ENCODE data around the gene APP.

The APP gene

DNA sequence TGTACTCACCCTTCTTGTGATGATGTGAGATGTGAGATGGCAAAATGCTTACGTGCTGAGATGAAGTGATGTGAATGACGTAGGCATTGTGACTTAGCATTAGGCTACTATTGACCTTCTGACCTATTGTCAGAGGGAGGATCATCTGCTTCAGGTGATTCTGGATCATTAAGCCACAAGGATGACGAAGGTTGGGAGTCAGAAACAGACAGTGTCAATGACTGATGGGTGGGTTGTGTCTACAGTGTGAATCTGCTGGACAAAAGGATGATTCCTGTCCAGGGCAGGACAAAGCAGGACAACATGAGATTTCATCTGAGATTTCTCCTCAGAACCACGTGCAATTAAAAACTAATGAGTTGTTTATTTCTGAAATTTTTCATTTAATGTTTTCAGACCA, 306.8 kb downstream of the APP start:
- DNase-seq (ENCODE audit: low spot score) = no peak

DNA sequence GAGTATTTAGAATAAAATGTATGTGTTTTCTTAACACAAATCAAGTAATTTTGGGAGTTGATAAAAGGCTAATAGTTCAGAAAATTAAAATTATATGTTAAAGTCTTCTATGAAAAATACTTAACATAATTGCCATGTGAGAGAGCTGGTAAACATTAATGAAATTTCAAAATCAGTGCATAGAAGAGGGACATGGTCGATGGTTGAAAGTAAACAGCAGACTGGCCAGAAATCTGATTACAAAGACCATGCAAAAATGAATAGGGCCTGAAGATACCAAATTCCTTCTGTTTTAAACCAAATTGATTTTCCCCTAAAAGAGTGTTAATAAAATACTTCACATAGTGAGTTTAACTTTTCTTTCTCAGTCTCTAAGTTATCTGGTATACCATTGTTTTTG, 307.5 kb downstream of the APP start:
- no peak for DNase-seq (ENCODE audit: low spot score)

DNA sequence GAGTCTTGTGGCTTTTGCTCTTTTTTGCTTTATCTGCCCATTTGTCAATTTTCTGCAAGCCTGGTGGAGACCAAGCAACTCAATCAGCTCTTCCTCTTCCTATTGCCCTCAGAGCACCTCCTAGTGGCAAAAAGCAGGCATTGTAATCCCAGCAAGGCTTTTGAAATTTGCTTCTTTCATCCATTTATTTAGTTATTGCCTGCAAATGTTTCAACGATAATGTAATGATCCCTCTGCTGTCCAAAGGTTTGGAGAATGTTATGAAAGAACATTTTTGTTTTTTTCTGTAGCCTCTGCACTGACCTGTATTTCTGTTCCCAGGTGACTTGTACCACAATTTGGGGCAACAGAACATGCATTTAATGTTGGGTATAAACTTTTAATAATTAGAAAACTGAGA, 308.0 kb downstream of the APP start:
- DNase-seq (ENCODE audit: low spot score) = peak; percentile 49

DNA sequence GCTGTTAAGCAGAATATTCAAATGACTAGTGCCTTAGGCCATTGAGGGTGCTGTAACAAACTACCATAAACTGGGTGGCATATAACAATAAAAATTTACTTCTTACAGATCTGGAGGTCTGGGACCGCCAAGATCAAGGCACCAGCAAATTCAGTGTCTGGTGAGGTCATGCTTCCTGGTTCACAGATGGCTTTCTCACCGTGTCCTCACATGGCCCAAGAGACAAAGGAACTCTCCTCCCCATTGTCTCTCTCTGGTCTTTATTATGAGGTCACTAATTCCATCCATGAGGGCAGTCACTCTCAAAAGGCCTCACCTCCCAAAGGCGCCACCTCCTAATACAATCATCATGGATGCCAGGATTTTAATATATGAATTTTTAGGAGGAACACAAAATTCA, 308.5 kb downstream of the APP start:
- no peak for DNase-seq (ENCODE audit: low spot score)

DNA sequence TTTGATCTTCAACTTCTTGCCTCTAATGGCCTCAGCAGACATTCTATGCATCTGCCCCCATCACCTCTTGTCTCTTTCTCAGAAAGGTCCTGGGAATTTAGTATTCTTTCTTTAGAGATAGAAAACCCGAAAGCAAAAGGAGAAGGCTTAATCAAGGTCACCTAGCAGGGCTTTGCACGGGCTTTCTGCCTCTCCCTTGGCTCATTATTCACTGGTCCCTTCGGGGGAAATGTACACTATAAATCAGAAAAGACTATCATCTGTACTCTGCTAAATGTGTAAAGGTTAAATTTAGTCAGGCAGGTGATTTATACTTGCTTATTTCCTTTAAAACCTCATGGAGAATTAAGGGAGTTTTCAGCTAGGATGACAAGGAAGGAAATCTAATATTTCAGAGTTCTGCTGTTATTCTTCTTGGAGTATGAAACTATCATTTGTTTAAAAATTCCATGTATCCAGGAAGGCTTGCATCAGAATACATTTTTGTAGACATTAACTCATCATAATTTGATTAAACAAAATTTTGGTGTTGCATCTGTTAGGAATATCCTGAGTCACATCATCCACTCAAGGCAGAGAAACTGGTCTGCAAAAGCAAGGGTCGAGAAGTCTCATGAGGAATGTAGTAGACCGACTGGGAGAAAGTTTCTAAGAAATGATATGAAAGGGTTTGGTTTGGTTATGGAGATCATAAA, 311.2 kb downstream of the APP start:
- no peak for DNase-seq (ENCODE audit: low spot score)

DNA sequence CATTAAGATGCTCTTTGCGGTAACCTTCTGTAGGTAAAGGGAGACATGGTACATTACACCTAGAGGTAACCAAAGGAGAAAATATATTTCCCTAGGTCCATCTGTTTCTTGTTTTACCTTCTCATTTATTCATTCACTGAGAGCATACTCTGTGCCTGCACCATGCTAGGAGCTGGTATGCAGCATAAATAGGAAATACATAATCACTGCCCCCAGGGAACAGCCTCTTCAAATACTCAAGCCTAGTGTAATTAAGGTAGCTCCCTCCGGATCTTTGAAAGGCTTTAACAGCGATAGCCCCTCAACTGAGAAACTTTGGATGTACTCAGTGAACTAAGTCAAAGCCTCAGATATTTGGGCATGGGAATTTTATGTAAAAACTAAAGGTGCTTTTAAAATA, 312.2 kb downstream of the APP start:
- DNase-seq (ENCODE audit: low spot score) = no peak

DNA sequence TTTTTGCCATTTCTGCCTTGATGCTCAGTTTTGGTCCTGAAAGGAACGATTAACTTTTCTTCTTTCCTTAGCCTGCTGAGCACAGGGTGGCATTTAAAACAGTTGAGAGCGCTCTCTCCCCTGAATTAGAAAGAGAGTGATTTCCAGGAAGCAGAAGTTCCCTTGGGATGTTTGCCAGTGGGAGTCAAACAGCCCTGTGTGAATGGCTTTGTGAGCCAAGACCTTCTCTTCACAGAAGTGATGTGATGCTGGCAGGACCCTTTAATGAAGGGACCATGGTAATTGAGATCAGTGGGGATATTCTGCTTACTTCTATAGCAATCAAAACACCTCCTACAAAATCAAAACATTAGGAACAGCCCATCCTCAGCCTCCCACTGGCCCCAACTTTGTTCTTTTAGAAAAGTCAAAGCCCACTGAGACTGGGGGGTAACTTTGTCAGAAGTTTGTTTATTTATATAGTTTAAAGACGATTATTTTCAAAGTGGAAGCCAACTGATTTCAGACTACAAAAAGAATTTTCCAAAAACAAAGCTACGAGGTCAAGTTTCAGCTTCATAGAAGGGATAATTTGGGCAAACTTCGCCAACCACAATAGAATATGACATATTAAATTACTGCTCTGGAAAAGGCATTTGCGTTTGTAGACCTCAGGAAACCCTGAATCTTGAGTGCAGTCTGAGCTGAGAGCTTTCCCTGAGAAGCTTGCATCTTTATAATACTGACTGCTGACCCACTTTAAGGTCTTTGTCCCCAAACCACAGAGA, 313.1 kb downstream of the APP start:
- DNase-seq (ENCODE audit: low spot score) = no peak

DNA sequence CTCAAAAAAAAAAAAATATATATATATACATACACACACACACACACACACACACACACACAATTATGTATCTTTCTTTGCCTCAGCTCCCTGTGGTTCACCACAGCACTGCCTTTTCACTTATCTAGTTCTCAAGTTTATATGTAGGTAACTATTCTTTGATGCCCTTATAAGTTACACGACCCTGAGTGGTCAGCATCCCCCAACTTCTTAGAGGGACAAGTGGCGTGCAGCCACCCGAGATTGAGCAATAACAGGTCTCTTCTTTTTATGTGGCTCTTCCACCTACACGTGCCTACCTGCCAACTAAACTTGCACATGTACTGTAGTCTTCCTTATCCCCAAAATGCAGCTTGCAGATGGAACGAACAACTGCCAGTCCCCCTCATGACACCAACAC, 315.0 kb downstream of the APP start:
- DNase-seq (ENCODE audit: low spot score) = no peak

DNA sequence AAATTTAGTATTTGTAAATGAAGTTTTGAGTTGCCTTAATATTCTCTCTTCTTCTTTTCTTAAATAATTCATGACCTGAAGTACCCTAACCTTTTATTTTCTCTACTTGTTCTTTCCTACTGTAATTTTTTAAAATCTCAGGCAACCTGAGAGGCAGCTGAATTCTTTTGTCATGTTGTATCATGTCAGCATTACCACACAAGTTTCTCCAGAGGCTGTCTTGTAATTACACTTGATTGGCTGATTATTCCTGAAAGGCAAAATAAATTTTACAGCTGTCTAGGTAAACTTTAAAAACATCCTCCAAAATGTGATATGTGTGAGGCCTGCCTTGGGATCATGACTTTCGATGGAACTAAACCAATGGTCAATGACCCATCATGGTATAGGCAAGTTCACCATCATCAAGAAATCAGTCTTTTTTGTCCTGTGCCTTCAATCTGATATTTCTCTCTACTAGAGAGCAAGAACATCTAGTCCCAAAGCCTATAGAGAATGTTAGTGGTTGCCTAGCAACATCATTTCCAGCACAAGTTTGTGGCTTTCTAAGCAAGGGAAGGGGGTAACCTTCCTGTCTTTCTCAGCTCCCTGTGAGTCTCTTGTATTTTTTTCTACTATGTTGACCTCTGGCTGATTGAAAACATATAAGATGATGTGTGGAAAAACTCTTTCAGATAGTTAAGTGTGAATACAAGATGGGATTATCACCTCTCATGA, 320.3 kb downstream of the APP start:
- no peak for DNase-seq (ENCODE audit: low spot score)

DNA sequence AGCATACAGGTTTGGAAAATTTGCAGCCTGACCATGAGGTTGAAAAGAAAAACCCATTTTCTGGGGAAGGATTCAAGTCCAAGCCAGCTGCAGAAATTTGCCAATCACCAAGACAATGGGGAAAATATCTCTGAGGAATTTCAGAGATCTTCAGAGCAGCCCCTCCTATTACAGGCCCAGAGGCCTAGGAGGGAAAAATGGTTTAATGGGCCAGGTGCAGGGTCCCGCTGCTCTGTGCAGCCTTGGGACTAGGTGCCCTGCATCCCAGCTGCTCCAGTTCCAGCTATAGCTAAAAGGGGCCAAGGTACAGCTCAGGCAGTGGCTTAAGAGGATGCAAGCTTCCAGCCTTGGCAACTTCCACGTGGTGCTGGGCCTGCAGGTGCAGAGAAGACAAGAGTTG, 322.3 kb downstream of the APP start:
- no peak for DNase-seq (ENCODE audit: low spot score)

DNA sequence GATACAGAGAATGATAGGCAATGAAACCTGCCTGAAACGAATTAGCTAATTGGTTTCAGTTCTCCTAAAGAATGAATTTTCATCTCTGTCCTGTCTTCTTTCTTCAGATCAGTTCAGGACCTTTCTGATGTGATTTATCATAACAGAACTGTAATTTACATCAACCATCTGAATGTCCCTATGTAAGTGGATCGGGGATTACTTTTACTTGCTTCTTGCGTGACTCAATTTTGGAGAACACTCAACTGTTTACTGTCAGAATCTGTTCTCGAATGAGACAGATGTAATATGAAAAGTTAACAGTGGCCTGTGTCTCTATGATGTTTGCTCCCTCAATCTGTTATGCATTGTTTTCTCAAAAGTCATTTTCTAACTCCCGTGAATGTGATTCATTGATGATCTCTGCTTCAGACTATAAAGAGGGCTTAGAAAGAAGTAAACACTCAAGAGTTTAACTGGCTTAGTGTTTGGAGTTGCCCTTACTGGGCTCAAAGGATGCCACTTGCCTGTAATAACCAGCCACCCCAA, 324.8 kb downstream of the APP start:
- peak; percentile 68 for DNase-seq (ENCODE audit: low spot score)

DNA sequence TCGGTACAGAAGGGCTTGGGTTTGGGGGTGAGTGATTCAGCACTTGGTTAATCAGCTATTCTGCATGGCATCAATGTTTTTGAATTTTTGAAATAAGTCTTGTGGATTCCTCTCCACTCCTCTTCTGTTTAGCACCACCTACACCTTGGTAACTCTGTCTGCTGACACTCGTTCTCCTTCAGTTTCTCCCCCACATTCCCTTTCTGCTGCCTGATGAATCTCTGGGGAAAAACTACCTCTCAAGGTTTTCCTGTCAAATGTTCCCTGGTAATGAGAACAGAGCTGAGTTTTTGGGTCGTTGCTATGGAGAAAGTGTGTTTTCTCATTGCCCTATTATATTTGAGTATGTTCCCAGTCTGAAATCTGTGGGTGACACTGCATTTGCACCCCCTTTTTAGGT, 327.6 kb downstream of the APP start:
- DNase-seq (ENCODE audit: low spot score) = no peak

DNA sequence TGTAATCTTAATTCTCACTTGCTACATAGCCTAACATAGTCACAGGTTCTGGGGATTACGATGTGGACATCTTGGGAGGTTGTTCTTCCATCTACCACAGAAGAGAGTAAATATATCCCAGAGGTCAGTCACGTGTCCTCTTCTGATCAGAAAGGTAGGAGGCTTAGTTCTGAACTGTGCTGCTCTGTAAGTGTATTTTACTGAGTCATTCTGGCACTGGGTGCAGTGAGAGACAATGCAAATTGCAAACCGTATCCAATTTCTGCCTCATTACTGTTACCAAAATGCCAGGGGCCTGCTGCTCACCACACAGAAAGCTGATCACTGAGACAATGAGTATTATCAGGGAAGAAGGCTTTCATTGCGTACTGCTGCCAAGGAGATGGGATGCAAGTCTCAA, 331.8 kb downstream of the APP start:
- no peak for DNase-seq (ENCODE audit: low spot score)

DNA sequence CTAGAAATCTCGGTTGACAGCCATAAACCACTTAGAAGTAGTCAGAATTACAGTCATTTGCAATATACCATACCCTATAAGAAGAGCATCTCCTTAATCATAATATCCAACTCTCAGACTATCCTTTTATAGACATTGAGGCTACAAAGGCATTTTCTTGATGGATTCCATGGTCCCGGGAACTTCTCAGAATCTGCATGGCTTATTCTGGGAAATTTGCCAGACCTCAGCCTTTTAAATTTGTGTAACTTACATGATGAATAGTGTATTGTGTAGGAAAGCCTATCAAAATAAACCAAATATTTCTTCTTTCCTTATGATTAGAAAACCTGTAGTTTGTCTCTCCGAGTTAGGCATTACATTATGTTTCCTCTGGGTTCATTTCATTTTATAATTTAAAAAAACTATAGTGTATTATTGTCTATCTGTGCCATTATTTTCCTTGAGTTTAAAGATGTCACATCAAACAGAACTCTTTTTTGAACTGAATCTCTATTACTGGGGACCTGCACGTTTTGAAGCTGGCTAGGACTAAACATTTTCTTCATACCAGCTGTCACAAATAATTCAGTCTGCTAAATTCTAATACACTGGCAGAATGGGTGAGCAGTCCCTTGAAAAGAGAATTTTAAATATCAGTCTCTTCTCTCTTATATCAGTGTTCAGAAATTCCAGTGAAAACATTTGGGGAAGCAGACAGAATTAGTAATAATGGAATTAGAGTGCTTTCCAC, 332.9 kb downstream of the APP start:
- DNase-seq (ENCODE audit: low spot score) = no peak

DNA sequence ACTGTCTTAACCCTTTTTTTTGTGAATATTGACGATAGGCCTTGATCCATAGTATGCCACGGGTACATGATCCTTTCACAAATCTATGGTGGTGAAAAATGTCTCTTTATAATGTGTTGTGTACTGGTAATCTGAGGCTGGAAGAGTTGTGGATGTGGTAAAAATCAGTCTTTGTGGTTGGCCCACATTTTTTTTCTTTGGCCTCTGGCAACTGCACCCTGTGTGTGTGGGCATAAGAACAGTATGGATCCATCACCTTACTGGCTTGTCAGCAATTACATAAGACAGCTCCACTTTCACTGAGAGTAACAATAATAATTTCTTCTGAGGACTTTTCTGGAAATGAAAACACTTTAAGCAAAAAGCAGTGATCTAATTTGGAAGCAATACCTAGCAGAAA, 334.2 kb downstream of the APP start:
- DNase-seq (ENCODE audit: low spot score) = no peak

DNA sequence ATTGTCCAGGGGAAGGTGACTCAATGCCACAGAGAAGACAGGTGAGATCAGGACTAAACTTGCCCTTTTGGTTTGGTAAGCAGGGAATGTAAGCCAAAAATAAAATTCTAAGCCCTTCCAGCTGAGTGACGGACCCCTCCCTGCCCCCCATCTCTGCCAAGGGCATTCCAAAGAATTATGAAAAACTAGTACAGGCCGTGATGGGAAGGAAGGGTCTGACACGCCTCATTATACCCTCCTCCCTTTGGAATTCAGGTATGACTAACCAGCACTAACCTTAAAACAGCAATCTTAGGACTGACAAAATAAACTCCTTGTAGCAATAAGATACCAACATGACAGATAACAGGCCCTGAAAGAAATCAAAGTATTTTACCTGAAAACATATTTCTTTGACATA, 336.2 kb downstream of the APP start:
- no peak for DNase-seq (ENCODE audit: low spot score)

DNA sequence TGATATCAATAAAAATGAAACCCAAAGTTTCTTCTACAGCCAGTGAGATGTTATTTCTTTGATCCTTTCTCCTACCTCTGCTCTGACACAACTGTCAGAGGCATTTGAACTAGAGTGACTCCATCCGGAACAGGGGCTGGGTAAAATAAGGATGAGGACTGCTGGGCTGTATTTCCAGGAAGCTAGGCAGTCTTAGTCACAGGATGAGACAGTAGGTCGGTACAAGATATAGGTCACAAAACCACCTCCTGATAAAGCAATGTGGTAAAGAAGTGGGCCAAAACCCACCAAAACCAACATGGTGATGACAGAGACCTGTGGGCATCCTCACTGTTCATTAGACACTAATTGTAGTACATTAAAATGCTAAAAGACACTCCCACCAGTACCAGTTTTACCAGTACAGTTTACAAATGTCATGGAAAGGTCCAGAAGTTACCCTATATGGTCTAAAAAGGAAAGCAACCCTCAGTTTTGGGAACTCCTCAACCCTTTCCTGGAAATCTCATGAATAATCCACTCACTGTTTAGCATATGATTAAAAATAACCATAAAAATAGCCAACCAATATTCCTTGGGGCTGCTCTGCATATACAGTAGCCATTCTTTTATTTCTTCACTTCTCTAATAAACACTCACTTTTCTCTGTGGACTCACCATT, 339.1 kb downstream of the APP start:
- DNase-seq (ENCODE audit: low spot score) = peak; percentile 30
